GM21786 (cell line): ENCODE data around the gene GOLGA6A.

Experiments
- ATAC-seq: cut with Tn5 transposase; IDR thresholded peaks from one replicate; pipeline ENCODE4 v1.9.1; 2021; ENCODE audit not compliant: unreplicated experiment

GOLGA6A gene

GRCh38 chr15:74037171-74038117, 44.9 kb downstream of the GOLGA6A start:
- no peak for ATAC-seq

GRCh38 chr15:74036271-74037170, 45.8 kb downstream of the GOLGA6A start:
- ATAC-seq, result no peak

GRCh38 chr15:74035121-74036017, 47.0 kb downstream of the GOLGA6A start:
- no peak for ATAC-seq

- ATAC-seq, result no peak
These were observed 48.1 kb downstream of the GOLGA6A start for GRCh38 chr15:74034206-74034755.

- no peak for ATAC-seq
These were observed 49.5 kb downstream of the GOLGA6A start for GRCh38 chr15:74032606-74033561.

GRCh38 chr15:74032046-74032445, 50.3 kb downstream of the GOLGA6A start:
- no peak for ATAC-seq

GRCh38 chr15:74028646-74029045, 53.7 kb downstream of the GOLGA6A start:
- no peak for ATAC-seq

- ATAC-seq, result no peak
These were observed 54.7 kb downstream of the GOLGA6A start for GRCh38 chr15:74027688-74028087.

- no peak for ATAC-seq
These were observed 56.9 kb downstream of the GOLGA6A start for GRCh38 chr15:74025436-74025835.

- no peak for ATAC-seq
These were observed 57.7 kb downstream of the GOLGA6A start for GRCh38 chr15:74024687-74025086.

- no peak for ATAC-seq
These were observed 59.5 kb downstream of the GOLGA6A start for GRCh38 chr15:74022706-74023470.
